Vagina (tissue), 2 donors: ENCODE measurements around the gene IL17A. TPM values are rescaled to one million over a fixed set of nuclear protein-coding genes. Genes with fewer than 3 reads are reported as not detected.

Experiments used
- DNase-seq, 2 donors: peaks; one replicate each; pipeline ENCODE4 v3.0.0-alpha.2; 2017; ENCODE audit errors: extremely low spot score in 2 of 2
- H3K27ac ChIP-seq: fragments of 200-600 bp; sonication (generic); one replicate; pipeline ENCODE4 v1.5.1; 2019
- H3K27me3 ChIP-seq: fragments of 200-600 bp; sonication (generic); one replicate; pipeline ENCODE4 v1.5.1; 2019
- H3K36me3 ChIP-seq, 2 donors: fragments of 200-600 bp; sonication (generic); one replicate each; pipeline ENCODE4 v1.5.1; 2017 to 2019
- H3K4me1 ChIP-seq: fragments of 200-600 bp; sonication (generic); one replicate; pipeline ENCODE4 v1.5.1; 2019
- H3K4me3 ChIP-seq, 2 donors: fragments of 200-600 bp; sonication (generic); 1 replicate in 1 of 2; 2 replicates in 1 of 2; pipeline ENCODE4 v1.5.1; 2016 to 2019
- H3K9me3 ChIP-seq: fragments of 200-600 bp; sonication (generic); one replicate; pipeline ENCODE4 v1.5.1; 2019
- CTCF ChIP-seq, 3 experiments: fragments of 450-650 bp in 2 of 3; fragments of 200-600 bp in 1 of 3; sonication (generic) in 1 of 3; IDR thresholded peaks; one replicate each; pipeline ENCODE4 v1.5.1; 2017 to 2019; ENCODE audit warnings: antibody characterized with exemption in 3 of 3, mild to moderate bottlenecking in 2 of 3, moderate library complexity in 2 of 3
- POLR2A ChIP-seq, 2 donors: fragments of 450-650 bp; IDR thresholded peaks; one replicate each; pipeline ENCODE4 v1.6.1; 2017; ENCODE audit warnings: antibody characterized with exemption in 2 of 2, mild to moderate bottlenecking in 2 of 2, moderate library complexity in 2 of 2
- POLR2AphosphoS5 ChIP-seq, 2 donors: sonication (generic); formaldehyde crosslinking; IDR thresholded peaks; one replicate each; pipeline ENCODE4 v1.9.0; 2017; ENCODE audit warnings: antibody characterized with exemption in 2 of 2, mild to moderate bottlenecking in 2 of 2, low read depth in 1 of 2; ENCODE audit not compliant: insufficient read depth in 1 of 2
- intact Hi-C: fragments of 100-400 bp; cut with DNase I; formaldehyde crosslinking; loops from one replicate; pipeline ENCODE4 v1.15.1; 2023
- total RNA-seq: library from RNA; depleted of rRNA; stranded (reverse); fragments of >200 nt; gene quantifications from one replicate; pipeline ENCODE4 v1.2.3, GENCODE V29; 2016

Gene IL17A
- total RNA-seq, 1 donor from 2014 or later = not detected

GRCh38 chr6:52209770-52210169 lies 23.6 kb downstream of the IL17A start:
- no peak for TF ChIP-seq CTCF (IDR thresholded peaks at IDR 0.05)
- no peak for TF ChIP-seq POLR2AphosphoS5 (IDR thresholded peaks at IDR 0.05; ENCODE audit: insufficient read depth in 1 of 2, low read depth in 1 of 2)
- TF ChIP-seq POLR2A (IDR thresholded peaks at IDR 0.05) = no peak
- Histone ChIP-seq H3K4me1 (no peaks in the 10 kb centered on the region), H3K4me3 (no peak overlapping the region), H3K27me3 (no peaks in the 10 kb centered on the region), H3K9me3 (no peaks in the 10 kb centered on the region), H3K36me3 (no peaks in the 10 kb centered on the region), H3K27ac (no peak overlapping the region)
- no peak for DNase-seq
- intact Hi-C loops = no loop called here

DNA sequence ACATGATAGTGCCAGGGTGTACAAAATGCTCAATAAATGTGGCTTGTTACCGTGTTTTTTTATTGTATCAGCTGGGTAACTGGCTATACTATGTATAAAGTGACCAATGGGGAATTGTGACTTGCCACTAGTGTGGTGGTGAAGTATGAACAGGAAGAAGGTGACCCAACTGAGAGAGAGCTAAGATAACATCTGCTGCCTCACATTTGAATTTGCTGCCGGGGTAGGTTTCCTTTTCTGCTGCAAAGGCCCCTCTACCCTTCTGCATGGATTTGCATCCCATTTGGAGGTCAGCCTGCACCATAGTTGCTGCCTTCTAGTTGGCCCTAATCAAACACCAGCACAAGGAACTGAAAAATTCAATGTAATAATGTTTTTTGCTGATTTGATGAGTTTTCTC lies 24.1 kb downstream of the IL17A start:
- Histone ChIP-seq H3K4me3 (no peak overlapping the region), H3K9me3 (no peaks in the 10 kb centered on the region), H3K27ac (no peak overlapping the region), H3K4me1 (no peaks in the 10 kb centered on the region), H3K36me3 (no peaks in the 10 kb centered on the region), H3K27me3 (no peaks in the 10 kb centered on the region)
- DNase-seq = no peak
- TF ChIP-seq POLR2A (IDR thresholded peaks at IDR 0.05) (no peak), CTCF (IDR thresholded peaks at IDR 0.05) (no peak), POLR2AphosphoS5 (IDR thresholded peaks at IDR 0.05; ENCODE audit: insufficient read depth in 1 of 2, low read depth in 1 of 2) (no peak)
- intact Hi-C loops = no loop called here

DNA sequence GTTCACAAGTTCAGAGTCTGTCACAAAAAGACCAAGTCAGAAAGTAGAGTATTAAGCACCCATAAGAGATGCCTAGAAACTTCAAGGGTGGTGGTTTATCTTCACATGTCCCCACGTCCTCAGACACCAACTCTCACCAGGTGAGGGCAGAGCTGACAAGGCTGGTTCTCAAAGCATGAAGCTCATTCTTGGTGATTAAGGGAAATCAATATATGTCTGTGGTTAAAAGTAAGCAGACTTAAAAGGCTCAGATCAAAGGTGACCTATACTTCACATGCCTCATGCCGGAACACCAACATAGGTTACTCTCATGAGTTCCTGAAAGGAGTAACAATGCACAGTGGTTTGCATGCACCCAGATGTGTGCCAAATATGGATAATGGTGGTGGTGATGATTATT lies 27.0 kb downstream of the IL17A start:
- no peaks in the 10 kb centered on the region for H3K36me3 ChIP-seq
- no peak for TF ChIP-seq CTCF (IDR thresholded peaks at IDR 0.05)
- TF ChIP-seq POLR2A (IDR thresholded peaks at IDR 0.05) = no peak
- no peak for TF ChIP-seq POLR2AphosphoS5 (IDR thresholded peaks at IDR 0.05; ENCODE audit: insufficient read depth in 1 of 2, low read depth in 1 of 2)
- no peak overlapping the region for H3K27ac ChIP-seq
- H3K4me3 ChIP-seq = no peak overlapping the region
- no peaks in the 10 kb centered on the region for H3K27me3 ChIP-seq
- H3K9me3 ChIP-seq = no peaks in the 10 kb centered on the region
- intact Hi-C loops = no loop called here
- H3K4me1 ChIP-seq = no peaks in the 10 kb centered on the region
- no peak for DNase-seq

DNA sequence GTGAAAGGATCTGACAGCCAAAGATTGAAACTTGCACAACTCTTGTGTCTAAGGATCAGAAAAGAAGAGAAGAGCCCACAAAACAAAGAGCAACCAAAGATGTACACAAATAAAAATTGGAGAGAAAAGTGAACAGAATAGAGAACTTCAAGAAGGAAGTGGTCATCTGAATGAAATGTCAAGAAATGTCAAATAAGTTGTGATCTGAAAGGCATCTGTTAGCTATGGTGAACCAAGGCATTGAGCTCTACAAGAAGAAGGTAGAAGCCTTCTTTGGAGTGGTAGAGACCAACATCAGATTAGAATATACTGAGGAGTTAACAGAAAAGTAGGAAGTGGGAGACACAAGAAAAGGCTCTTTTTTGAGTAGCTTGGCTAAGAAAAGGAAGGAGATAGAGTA lies 29.6 kb downstream of the IL17A start:
- intact Hi-C loops = no loop called here
- no peak overlapping the region for H3K4me3 ChIP-seq
- no peaks in the 10 kb centered on the region for H3K4me1 ChIP-seq
- no peak overlapping the region for H3K27ac ChIP-seq
- H3K27me3 ChIP-seq = no peaks in the 10 kb centered on the region
- no peaks in the 10 kb centered on the region for H3K9me3 ChIP-seq
- TF ChIP-seq POLR2A (IDR thresholded peaks at IDR 0.05) (no peak), CTCF (IDR thresholded peaks at IDR 0.05) (no peak), POLR2AphosphoS5 (IDR thresholded peaks at IDR 0.05; ENCODE audit: insufficient read depth in 1 of 2, low read depth in 1 of 2) (no peak)
- DNase-seq = no peak
- no peaks in the 10 kb centered on the region for H3K36me3 ChIP-seq

GRCh38 chr6:52216932-52217575 lies 30.9 kb downstream of the IL17A start:
- H3K36me3 ChIP-seq = no peaks in the 10 kb centered on the region
- no peaks in the 10 kb centered on the region for H3K27me3 ChIP-seq
- H3K27ac ChIP-seq = no peak overlapping the region
- H3K4me3 ChIP-seq = no peak overlapping the region
- no peak for TF ChIP-seq CTCF (IDR thresholded peaks at IDR 0.05)
- TF ChIP-seq POLR2AphosphoS5 (IDR thresholded peaks at IDR 0.05; ENCODE audit: insufficient read depth in 1 of 2, low read depth in 1 of 2) = no peak
- no peak for TF ChIP-seq POLR2A (IDR thresholded peaks at IDR 0.05)
- intact Hi-C loops = no loop called here
- H3K9me3 ChIP-seq = no peaks in the 10 kb centered on the region
- no peak for DNase-seq
- H3K4me1 ChIP-seq = no peaks in the 10 kb centered on the region
